ENCODE results near the gene GRIP2.

Gene GRIP2

GRCh38 chr3:14506626-14507304 lies 33.4 kb downstream of the GRIP2 start:
- Histone ChIP-seq H3K4me3 (ENCODE audit: low read depth, low read length) (no peak overlapping the region), H3K4me1 (no peaks in the 10 kb centered on the region), H3K27me3 (no peaks in the 10 kb centered on the region), H3K36me3 (no peaks in the 10 kb centered on the region), H3K9me3 (no peaks in the 10 kb centered on the region)
- TF ChIP-seq CTCF (IDR thresholded peaks at IDR 0.05; ENCODE audit: low read depth, low read length), result no peak
- DNase-seq, result no peak

- H3K36me3 ChIP-seq, result no peaks in the 10 kb centered on the region
- no peak for DNase-seq
- H3K9me3 ChIP-seq, result no peaks in the 10 kb centered on the region
- no peak overlapping the region for H3K4me3 ChIP-seq (ENCODE audit: low read depth, low read length)
- H3K27me3 ChIP-seq, result no peaks in the 10 kb centered on the region
- TF ChIP-seq CTCF (IDR thresholded peaks at IDR 0.05; ENCODE audit: low read depth, low read length), result no peak
- no peaks in the 10 kb centered on the region for H3K4me1 ChIP-seq
Observed at GRCh38 chr3:14505803-14506500, 34.2 kb downstream of the GRIP2 start.

GRCh38 chr3:14505001-14505802 lies 34.9 kb downstream of the GRIP2 start:
- H3K36me3 ChIP-seq, result no peaks in the 10 kb centered on the region
- no peak for DNase-seq
- TF ChIP-seq CTCF (IDR thresholded peaks at IDR 0.05; ENCODE audit: low read depth, low read length), result no peak

GRCh38 chr3:14503706-14504065 lies 36.5 kb downstream of the GRIP2 start:
- Histone ChIP-seq H3K36me3 (no peaks in the 10 kb centered on the region), H3K27me3 (no peaks in the 10 kb centered on the region), H3K9me3 (no peaks in the 10 kb centered on the region), H3K4me1 (no peaks in the 10 kb centered on the region), H3K4me3 (ENCODE audit: low read depth, low read length) (no peak overlapping the region)
- TF ChIP-seq CTCF (IDR thresholded peaks at IDR 0.05; ENCODE audit: low read depth, low read length), result no peak
- no peak for DNase-seq

More at GRCh38 chr3:14505001-14505802, 34.9 kb downstream of the GRIP2 start:
- H3K4me1 ChIP-seq, result no peaks in the 10 kb centered on the region
- no peak overlapping the region for H3K4me3 ChIP-seq (ENCODE audit: low read depth, low read length)
- no peaks in the 10 kb centered on the region for H3K27me3 ChIP-seq
- H3K9me3 ChIP-seq, result no peaks in the 10 kb centered on the region

- DNase-seq, result no peak
- no peaks in the 10 kb centered on the region for H3K36me3 ChIP-seq
- no peak overlapping the region for H3K4me3 ChIP-seq (ENCODE audit: low read depth, low read length)
- H3K27me3 ChIP-seq, result no peaks in the 10 kb centered on the region
- H3K9me3 ChIP-seq, result no peaks in the 10 kb centered on the region
- no peak for TF ChIP-seq CTCF (IDR thresholded peaks at IDR 0.05; ENCODE audit: low read depth, low read length)
- H3K4me1 ChIP-seq, result no peaks in the 10 kb centered on the region
Observed at GRCh38 chr3:14503033-14503705, 37.0 kb downstream of the GRIP2 start.
